ENCODE data around the gene ACTN4.
A peak's percentile ranks its signal among the peaks of the same experiment; 100 is the strongest.

DNA sequence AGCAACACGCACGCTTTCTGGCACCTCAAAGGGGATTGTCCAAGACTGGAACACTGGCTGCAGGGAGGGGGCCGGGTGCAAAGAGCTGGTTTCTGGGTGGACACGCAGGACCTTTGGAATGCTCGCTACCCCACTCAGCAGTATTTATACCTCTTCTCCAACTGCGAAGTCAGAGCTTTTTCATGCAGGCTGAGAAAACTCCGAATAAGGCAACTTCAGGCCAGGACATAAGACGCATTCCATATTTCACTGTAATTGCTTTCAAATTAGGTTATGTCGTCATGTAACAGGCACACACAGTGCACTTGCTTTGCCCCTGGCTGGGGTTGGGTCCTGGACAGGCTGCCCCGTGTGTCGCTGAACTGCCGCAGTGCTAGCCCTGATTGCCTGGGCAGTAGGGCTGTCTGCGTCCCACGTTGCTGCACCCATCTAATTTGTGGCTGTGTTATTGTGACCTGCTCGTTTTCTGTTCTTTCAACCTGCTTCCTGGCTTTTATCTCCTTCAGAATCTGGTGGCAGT is 44.5 kb downstream of the ACTN4 start:
- TF ChIP-seq, protein P1, sequence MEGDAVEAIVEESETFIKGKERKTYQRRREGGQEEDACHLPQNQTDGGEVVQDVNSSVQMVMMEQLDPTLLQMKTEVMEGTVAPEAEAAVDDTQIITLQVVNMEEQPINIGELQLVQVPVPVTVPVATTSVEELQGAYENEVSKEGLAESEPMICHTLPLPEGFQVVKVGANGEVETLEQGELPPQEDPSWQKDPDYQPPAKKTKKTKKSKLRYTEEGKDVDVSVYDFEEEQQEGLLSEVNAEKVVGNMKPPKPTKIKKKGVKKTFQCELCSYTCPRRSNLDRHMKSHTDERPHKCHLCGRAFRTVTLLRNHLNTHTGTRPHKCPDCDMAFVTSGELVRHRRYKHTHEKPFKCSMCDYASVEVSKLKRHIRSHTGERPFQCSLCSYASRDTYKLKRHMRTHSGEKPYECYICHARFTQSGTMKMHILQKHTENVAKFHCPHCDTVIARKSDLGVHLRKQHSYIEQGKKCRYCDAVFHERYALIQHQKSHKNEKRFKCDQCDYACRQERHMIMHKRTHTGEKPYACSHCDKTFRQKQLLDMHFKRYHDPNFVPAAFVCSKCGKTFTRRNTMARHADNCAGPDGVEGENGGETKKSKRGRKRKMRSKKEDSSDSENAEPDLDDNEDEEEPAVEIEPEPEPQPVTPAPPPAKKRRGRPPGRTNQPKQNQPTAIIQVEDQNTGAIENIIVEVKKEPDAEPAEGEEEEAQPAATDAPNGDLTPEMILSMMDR (IDR thresholded peaks at IDR 0.05): no peak
- TF ChIP-seq POLR2AphosphoS5 (IDR thresholded peaks at IDR 0.05) (peak in 2 of 3 donors; percentile 28 to 72), POLR2A (IDR thresholded peaks at IDR 0.05) (no peak), EP300 (IDR thresholded peaks at IDR 0.05) (peak; percentile 75)
